Central memory CD4-positive, alpha-beta T cell (primary cell): ENCODE data around the gene GSTA2.
"Not testable (repeated sequence)": the region's sequence is repeated elsewhere in the genome, so short reads cannot be mapped to it uniquely, and the experiment has no call there.

ENCODE experiments used
- DNase-seq: peaks from one replicate; pipeline ENCODE4 v3.0.0; 2022

The GSTA2 gene

GRCh38 chr6:52724406-52725121 lies 38.7 kb downstream of the GSTA2 start:
- DNase-seq = peak; percentile 3

- DNase-seq = no peak
Observed at GRCh38 chr6:52724042-52724405, 39.3 kb downstream of the GSTA2 start.

GRCh38 chr6:52720321-52720720 lies 43.0 kb downstream of the GSTA2 start:
- no peak for DNase-seq

GRCh38 chr6:52718550-52718949 lies 44.7 kb downstream of the GSTA2 start:
- no peak for DNase-seq

GRCh38 chr6:52714761-52715160 lies 48.5 kb downstream of the GSTA2 start:
- not testable (repeated sequence) for DNase-seq

GRCh38 chr6:52712136-52712535 lies 51.1 kb downstream of the GSTA2 start:
- no peak for DNase-seq

GRCh38 chr6:52707963-52708680 lies 55.2 kb downstream of the GSTA2 start:
- DNase-seq = no peak

GRCh38 chr6:52706001-52706400 lies 57.3 kb downstream of the GSTA2 start:
- DNase-seq = no peak

- not testable (repeated sequence) for DNase-seq
Observed at GRCh38 chr6:52704781-52705502, 58.3 kb downstream of the GSTA2 start.

GRCh38 chr6:52704060-52704459 lies 59.2 kb downstream of the GSTA2 start:
- no peak for DNase-seq
